ENCODE measurements around the gene ATP5F1A. TPM values are rescaled to one million over a fixed set of nuclear protein-coding genes. Genes with fewer than 3 reads are reported as not detected.

The ATP5F1A gene
- total RNA-seq, 1 experiment from 2014 or later: 479 TPM

DNA sequence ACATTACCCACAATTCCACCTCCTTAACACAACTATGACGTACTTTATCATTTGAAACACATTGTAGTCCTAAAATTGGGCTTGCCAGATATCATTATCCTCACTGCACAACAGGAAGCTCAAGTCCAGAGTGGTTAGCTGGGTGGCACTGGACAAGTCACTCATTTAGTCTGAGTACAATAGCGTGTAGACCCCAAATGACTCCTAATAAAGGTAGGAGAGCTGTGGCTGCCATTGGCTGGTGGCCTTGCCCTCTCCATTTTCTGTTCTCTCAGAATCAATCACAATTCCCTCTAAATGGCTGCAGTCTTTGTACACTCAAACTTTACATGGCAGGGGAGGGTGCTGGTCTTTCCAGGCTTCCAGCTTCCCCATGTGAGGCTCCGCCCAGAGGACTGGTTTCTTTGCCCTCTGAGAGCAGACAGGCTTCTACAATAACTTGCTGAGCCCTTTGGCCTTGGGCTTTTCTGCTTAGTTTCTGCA, 37.7 kb downstream of the ATP5F1A start:
- TF ChIP-seq, protein P1, sequence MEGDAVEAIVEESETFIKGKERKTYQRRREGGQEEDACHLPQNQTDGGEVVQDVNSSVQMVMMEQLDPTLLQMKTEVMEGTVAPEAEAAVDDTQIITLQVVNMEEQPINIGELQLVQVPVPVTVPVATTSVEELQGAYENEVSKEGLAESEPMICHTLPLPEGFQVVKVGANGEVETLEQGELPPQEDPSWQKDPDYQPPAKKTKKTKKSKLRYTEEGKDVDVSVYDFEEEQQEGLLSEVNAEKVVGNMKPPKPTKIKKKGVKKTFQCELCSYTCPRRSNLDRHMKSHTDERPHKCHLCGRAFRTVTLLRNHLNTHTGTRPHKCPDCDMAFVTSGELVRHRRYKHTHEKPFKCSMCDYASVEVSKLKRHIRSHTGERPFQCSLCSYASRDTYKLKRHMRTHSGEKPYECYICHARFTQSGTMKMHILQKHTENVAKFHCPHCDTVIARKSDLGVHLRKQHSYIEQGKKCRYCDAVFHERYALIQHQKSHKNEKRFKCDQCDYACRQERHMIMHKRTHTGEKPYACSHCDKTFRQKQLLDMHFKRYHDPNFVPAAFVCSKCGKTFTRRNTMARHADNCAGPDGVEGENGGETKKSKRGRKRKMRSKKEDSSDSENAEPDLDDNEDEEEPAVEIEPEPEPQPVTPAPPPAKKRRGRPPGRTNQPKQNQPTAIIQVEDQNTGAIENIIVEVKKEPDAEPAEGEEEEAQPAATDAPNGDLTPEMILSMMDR (conservative IDR thresholded peaks at IDR 0.05; ENCODE audit: low read depth, low read length): no peak
- TF ChIP-seq EZH2 (IDR thresholded peaks at IDR 0.05; ENCODE audit: borderline replicate concordance, low read depth, low read length, poor library complexity, severe bottlenecking): no peak
- H3K27me3 ChIP-seq (replicated peaks; ENCODE audit: insufficient read depth, low read depth, low read length, poor library complexity): no peaks in the 10 kb centered on the region
- ChIA-PET POLR2A (ENCODE audit: low non-redundant PET) (no interaction called here), CTCF (no interaction called here)
- H3K9me3 ChIP-seq (ENCODE audit: low read depth, low read length, poor library complexity, severe bottlenecking): no peaks in the 10 kb centered on the region
- intact Hi-C loops (cut with micrococcal nuclease; ENCODE audit: unreplicated experiment): no loop called here
- DNase-seq (ENCODE audit: low spot score): no peak
- no peaks in the 10 kb centered on the region for H3K36me3 ChIP-seq (ENCODE audit: insufficient read depth, low read length, poor library complexity, severe bottlenecking)
- H3K4me1 ChIP-seq (ENCODE audit: insufficient read depth, low read length, poor library complexity, severe bottlenecking): no peaks in the 10 kb centered on the region
- no TSS peak for BruUV-seq (replicated peaks)
- H3K4me3 ChIP-seq (ENCODE audit: low read depth, low read length, poor library complexity, severe bottlenecking): no peak overlapping the region
- no peak overlapping the region for H3K27ac ChIP-seq (ENCODE audit: low read depth, low read length, poor library complexity, severe bottlenecking)

DNA sequence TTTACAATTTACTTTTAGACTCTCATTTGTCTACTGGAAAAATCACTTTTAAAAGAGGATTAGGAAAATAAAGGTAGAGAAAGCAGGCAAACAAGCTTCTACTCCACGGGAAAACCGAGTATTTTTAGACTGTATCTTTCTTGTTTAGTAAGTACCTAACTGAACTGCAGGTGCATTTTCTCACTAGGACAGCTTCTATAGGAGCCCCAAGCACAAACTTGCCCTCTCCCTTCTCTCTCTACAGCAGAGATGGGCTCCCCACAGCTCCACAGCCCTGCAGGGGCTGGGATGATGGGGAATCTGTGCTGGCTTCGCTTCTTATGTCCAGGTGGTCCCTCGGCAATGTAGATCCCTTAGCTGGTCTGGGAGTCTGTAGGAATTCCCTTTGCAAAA, 42.3 kb downstream of the ATP5F1A start:
- no peak for DNase-seq (ENCODE audit: low spot score)
- H3K9me3 ChIP-seq (ENCODE audit: low read depth, low read length, poor library complexity, severe bottlenecking): no peaks in the 10 kb centered on the region
- no peak overlapping the region for H3K27ac ChIP-seq (ENCODE audit: low read depth, low read length, poor library complexity, severe bottlenecking)
- intact Hi-C loops (cut with micrococcal nuclease; ENCODE audit: unreplicated experiment): no loop called here
- H3K4me1 ChIP-seq (ENCODE audit: insufficient read depth, low read length, poor library complexity, severe bottlenecking): no peaks in the 10 kb centered on the region
- TF ChIP-seq, protein P1 (conservative IDR thresholded peaks at IDR 0.05; ENCODE audit: low read depth, low read length): no peak
- TF ChIP-seq EZH2 (IDR thresholded peaks at IDR 0.05; ENCODE audit: borderline replicate concordance, low read depth, low read length, poor library complexity, severe bottlenecking): no peak
- H3K36me3 ChIP-seq (ENCODE audit: insufficient read depth, low read length, poor library complexity, severe bottlenecking): no peaks in the 10 kb centered on the region
- ChIA-PET POLR2A (ENCODE audit: low non-redundant PET) (no interaction called here), CTCF (interaction anchor here (1.6 kb wide), 1 partner anchor 18 kb away, joined by 4 read pairs; no protein-coding TSS in a partner anchor)
- no peak overlapping the region for H3K4me3 ChIP-seq (ENCODE audit: low read depth, low read length, poor library complexity, severe bottlenecking)
- no peaks in the 10 kb centered on the region for H3K27me3 ChIP-seq (replicated peaks; ENCODE audit: insufficient read depth, low read depth, low read length, poor library complexity)
- BruUV-seq (replicated peaks): no TSS peak

DNA sequence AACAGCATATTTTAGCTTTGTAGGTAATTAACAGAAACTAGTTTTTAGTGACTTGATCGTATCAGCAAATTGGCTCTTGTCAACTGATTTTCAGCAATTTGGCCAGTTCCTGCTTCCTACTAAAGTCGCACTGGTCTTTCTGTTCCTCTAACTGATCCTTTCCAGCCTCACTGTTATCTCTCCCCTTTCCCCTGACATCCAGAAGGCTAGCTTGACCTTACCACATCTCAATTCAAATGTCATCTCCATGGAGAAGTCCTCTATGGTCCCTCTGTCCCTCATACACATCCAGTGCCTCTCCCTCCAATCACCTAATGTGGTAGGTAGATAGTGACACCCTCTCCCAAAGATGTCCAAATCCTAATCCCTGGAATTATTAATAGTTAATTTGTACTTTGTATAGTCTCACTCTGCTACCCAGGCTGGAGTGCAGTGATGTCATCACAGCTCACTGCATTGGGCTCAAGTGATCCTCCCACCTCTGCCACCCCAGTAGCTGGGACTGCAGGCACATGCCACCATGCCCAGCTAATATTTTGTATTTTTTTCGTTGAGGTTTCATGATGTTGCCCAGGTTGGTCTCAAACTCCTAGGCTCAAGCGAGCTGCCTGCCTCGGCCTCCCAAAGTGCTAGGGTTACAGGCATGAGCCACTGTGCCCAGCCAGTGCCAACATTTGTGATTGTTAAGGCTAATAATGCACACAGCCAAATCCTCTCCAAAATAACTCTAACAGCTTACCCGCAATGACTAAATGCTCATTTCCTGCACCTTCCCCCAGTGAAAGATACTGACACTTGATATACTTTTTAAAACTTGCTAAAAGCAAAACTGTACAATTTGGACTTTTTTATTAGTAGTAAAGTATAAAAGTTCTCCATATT, 42.9 kb downstream of the ATP5F1A start:
- no peaks in the 10 kb centered on the region for H3K9me3 ChIP-seq (ENCODE audit: low read depth, low read length, poor library complexity, severe bottlenecking)
- TF ChIP-seq, protein P1 (conservative IDR thresholded peaks at IDR 0.05; ENCODE audit: low read depth, low read length): no peak
- TF ChIP-seq EZH2 (IDR thresholded peaks at IDR 0.05; ENCODE audit: borderline replicate concordance, low read depth, low read length, poor library complexity, severe bottlenecking): no peak
- CTCF ChIA-PET: interaction anchor here (1.6 kb wide), 1 partner anchor 19 kb away, joined by 4 read pairs; no protein-coding TSS in a partner anchor
- H3K4me3 ChIP-seq (ENCODE audit: low read depth, low read length, poor library complexity, severe bottlenecking): no peak overlapping the region
- no peak overlapping the region for H3K27ac ChIP-seq (ENCODE audit: low read depth, low read length, poor library complexity, severe bottlenecking)
- no peaks in the 10 kb centered on the region for H3K27me3 ChIP-seq (replicated peaks; ENCODE audit: insufficient read depth, low read depth, low read length, poor library complexity)
- intact Hi-C loops (cut with micrococcal nuclease; ENCODE audit: unreplicated experiment): no loop called here
- no peak for DNase-seq (ENCODE audit: low spot score)
- BruUV-seq (replicated peaks): no TSS peak
- POLR2A ChIA-PET (ENCODE audit: low non-redundant PET): no interaction called here
- no peaks in the 10 kb centered on the region for H3K36me3 ChIP-seq (ENCODE audit: insufficient read depth, low read length, poor library complexity, severe bottlenecking)
- no peaks in the 10 kb centered on the region for H3K4me1 ChIP-seq (ENCODE audit: insufficient read depth, low read length, poor library complexity, severe bottlenecking)

All from A673 (cell line).